HepG2 (cell line): ENCODE data around the gene TMEM132D. TPM values are rescaled to one million over a fixed set of nuclear protein-coding genes. Genes with fewer than 3 reads are reported as not detected.

Experiments used
- ATAC-seq: fragments of 200-7000 bp; cut with Tn5 transposase; 3 replicates; pipeline ENCODE4 v1.9.1; 2020; ENCODE audit warnings: mild to moderate bottlenecking, moderate library complexity
- BruUV-seq: library from RNA; stranded (reverse); fragments of 400-500 nt; replicated peaks from 2 replicates; lab custom pipeline; 2021; lab: Mats Ljungman, UMichigan
- CTCF ChIA-PET: fragments of 300-600 bp; formaldehyde crosslinking; extraction: SDS; loops from one replicate; lab custom pipeline; 2021; ENCODE audit warnings: low total read pairs, inconsistent platforms, low intra/inter-chr PET ratio; lab: Yijun Ruan, JAX
- POLR2A ChIA-PET: fragments of 350-600 bp; sonication (Branson Sonifier 250); formaldehyde crosslinking; loops from one replicate; lab custom pipeline; 2020; ENCODE audit warnings: antibody characterized with exemption, inconsistent platforms; lab: Yijun Ruan, JAX
- DNase-seq: peaks from one replicate; pipeline ENCODE4 v3.0.0-alpha.2; 2015; ENCODE audit warnings: low spot score
- FAIRE-seq: peaks from 3 replicates; lab custom pipeline; 2011; peaks lifted over from hg19 to GRCh38; lab: Jason Lieb, UNC
- H2AFZ ChIP-seq: one replicate; pipeline ENCODE4 v1.6.1; 2011; ENCODE audit warnings: low read length, inconsistent platforms
- H3K27ac ChIP-seq: fragments of 300-600 bp; 3 replicates; pipeline ENCODE4 v1.8.0; 2011; ENCODE audit warnings: mixed run types, mild to moderate bottlenecking, mixed read lengths, low read length, inconsistent platforms; ENCODE audit not compliant: insufficient read depth; ENCODE audit errors: extremely low read length
- H3K27me3 ChIP-seq, 2 experiments: fragments of 200-600 bp in 1 of 2; 2 replicates in 1 of 2; 3 replicates in 1 of 2; pipeline versions ENCODE4 v1.6.0 to v1.8.0; 2011; ENCODE audit warnings: low read length in 2 of 2, mild to moderate bottlenecking in 2 of 2, moderate library complexity in 2 of 2, inconsistent platforms in 1 of 2; ENCODE audit not compliant: insufficient read depth in 2 of 2, control insufficient read depth in 1 of 2
- H3K36me3 ChIP-seq, 2 experiments: fragments of 200-600 bp in 1 of 2; replicated peaks in 1 of 2; 2 replicates in 1 of 2; 3 replicates in 1 of 2; pipeline versions ENCODE4 v1.5.1 to v1.8.0; 2011; ENCODE audit warnings: low read length in 2 of 2, inconsistent platforms in 1 of 2; ENCODE audit not compliant: insufficient read depth in 2 of 2, control insufficient read depth in 1 of 2
- H3K4me1 ChIP-seq: 2 replicates; pipeline ENCODE4 v1.5.1; 2012; ENCODE audit warnings: low read length, inconsistent platforms; ENCODE audit not compliant: insufficient read depth
- H3K4me2 ChIP-seq: 2 replicates; pipeline ENCODE4 v1.6.0; 2011; ENCODE audit warnings: low read depth, low read length, inconsistent platforms
- H3K4me3 ChIP-seq, 3 experiments: fragments of 200-600 bp in 1 of 3; sonication (generic), shearing (Covaris generic) in 1 of 3; replicated peaks in 1 of 3; 2 replicates each; pipeline ENCODE4 v1.5.1; 2011 to 2016; ENCODE audit warnings: low read length in 3 of 3, inconsistent platforms in 2 of 3, low read depth in 2 of 3, mild to moderate bottlenecking in 2 of 3, control low read depth in 1 of 3, mixed read lengths in 1 of 3; ENCODE audit not compliant: insufficient read depth in 1 of 3
- H3K79me2 ChIP-seq: one replicate; pipeline ENCODE4 v1.6.1; 2011; ENCODE audit warnings: low read length, inconsistent platforms; ENCODE audit not compliant: insufficient read depth
- H3K9ac ChIP-seq: 2 replicates; pipeline ENCODE4 v1.6.0; 2011; ENCODE audit warnings: mild to moderate bottlenecking, low read depth, low read length, inconsistent platforms; ENCODE audit not compliant: insufficient read depth
- H3K9me3 ChIP-seq: 2 replicates; pipeline ENCODE4 v1.5.1; 2012; ENCODE audit warnings: mild to moderate bottlenecking, low read length
- H4K20me1 ChIP-seq: 2 replicates; pipeline ENCODE4 v1.6.0; 2011; ENCODE audit warnings: inconsistent platforms, mild to moderate bottlenecking, low read length, moderate library complexity; ENCODE audit not compliant: insufficient read depth
- AGO2 ChIP-seq: fragments of 200-400 bp; formaldehyde crosslinking; optimal IDR thresholded peaks from 2 replicates; pipeline ENCODE3; 2017; ENCODE audit warnings: mild to moderate bottlenecking, low read depth, low read length, moderate library complexity
- BRF2 ChIP-seq: sonication (generic); formaldehyde crosslinking; IDR thresholded peaks from 2 replicates; pipeline ENCODE4 v1.8.1; 2022; ENCODE audit warnings: mild to moderate bottlenecking, missing genetic modification reagents
- DPF2 ChIP-seq: sonication (generic); formaldehyde crosslinking; IDR thresholded peaks from 2 replicates; pipeline ENCODE4 v1.4.0; 2020; ENCODE audit warnings: mild to moderate bottlenecking, low read depth, missing genetic modification reagents, borderline replicate concordance
- DR1 ChIP-seq: sonication (generic); formaldehyde crosslinking; IDR thresholded peaks from 2 replicates; pipeline ENCODE4 v1.8.0; 2021; ENCODE audit warnings: mild to moderate bottlenecking, missing genetic modification reagents, inconsistent platforms
- GZF1 ChIP-seq: sonication (generic); formaldehyde crosslinking; IDR thresholded peaks from 2 replicates; pipeline ENCODE4 v1.5.1; 2020; ENCODE audit warnings: mild to moderate bottlenecking, missing genetic modification reagents
- HNF4A ChIP-seq: sonication (generic); formaldehyde crosslinking; IDR thresholded peaks from 2 replicates; pipeline ENCODE4 v1.4.0; 2020; ENCODE audit warnings: missing genetic modification reagents
- NFKBIZ ChIP-seq: IDR thresholded peaks from 2 replicates; pipeline ENCODE4 v1.6.1; 2018; ENCODE audit warnings: missing genetic modification reagents, missing compliant biosample characterization
- PLSCR1 ChIP-seq: sonication (generic); formaldehyde crosslinking; IDR thresholded peaks from 2 replicates; pipeline ENCODE4 v1.5.0; 2020; ENCODE audit warnings: missing genetic modification reagents, mild to moderate bottlenecking, borderline replicate concordance
- SMARCC2 ChIP-seq: fragments of 450-650 bp; IDR thresholded peaks from 2 replicates; pipeline ENCODE4 v1.6.1; 2017; ENCODE audit warnings: antibody characterized with exemption, mild to moderate bottlenecking
- SP140L ChIP-seq: sonication (generic); formaldehyde crosslinking; IDR thresholded peaks from 2 replicates; pipeline ENCODE4 v1.4.0; 2020; ENCODE audit warnings: missing genetic modification reagents, borderline replicate concordance
- TOE1 ChIP-seq: sonication (generic); formaldehyde crosslinking; IDR thresholded peaks from 2 replicates; pipeline ENCODE4 v1.4.0; 2020; ENCODE audit warnings: mild to moderate bottlenecking, missing genetic modification reagents
- ZC3H13 ChIP-seq: sonication (generic); formaldehyde crosslinking; IDR thresholded peaks from 2 replicates; pipeline ENCODE4 v1.8.1; 2023; ENCODE audit warnings: mild to moderate bottlenecking, missing genetic modification reagents, moderate library complexity
- ZFP37 ChIP-seq: sonication (generic); formaldehyde crosslinking; IDR thresholded peaks from 2 replicates; pipeline ENCODE4 v1.4.0; 2020; ENCODE audit warnings: missing genetic modification reagents, borderline replicate concordance
- ZMAT5 ChIP-seq: sonication (generic); formaldehyde crosslinking; IDR thresholded peaks from 2 replicates; pipeline ENCODE4 v1.5.0; 2020; ENCODE audit warnings: mild to moderate bottlenecking, low read depth, missing genetic modification reagents, borderline replicate concordance
- ZNF235 ChIP-seq: sonication (generic); formaldehyde crosslinking; IDR thresholded peaks from 2 replicates; pipeline ENCODE4 v1.8.1; 2023; ENCODE audit warnings: mild to moderate bottlenecking, missing genetic modification reagents, borderline replicate concordance
- ZSCAN9 ChIP-seq: IDR thresholded peaks from 2 replicates; pipeline ENCODE4 v1.6.1; 2016; ENCODE audit warnings: borderline replicate concordance
- WGBS: methylation state at CpG from one replicate; pipeline ENCODE4 v1.1.6; 2017; ENCODE audit warnings: low lambda C conversion rate; 5-methylcytosine and 5-hydroxymethylcytosine counted together
- in situ Hi-C: cut with HindIII; loops from 2 replicates; pipeline ENCODE4 v1.10.0; 2017; ENCODE audit warnings: low pct_unique_long_range_greater_than_20kb; ENCODE audit not compliant: extremely low pct_ligation_motif_present
- intact Hi-C: fragments of 100-400 bp; cut with micrococcal nuclease; formaldehyde crosslinking; loops from one replicate; pipeline ENCODE4 v1.10.0; 2022; ENCODE audit not compliant: unreplicated experiment
- polyA plus RNA-seq, 8 experiments: library from polyadenylated mRNA; depleted of rRNA in 3 of 8; stranded (reverse) in 7 of 8; unstranded in 1 of 8; fragments of >200 nt; fragmentation: Illumina TruSeq in 4 of 8; extraction: Trizol in 4 of 8; gene quantifications; 2 replicates each; pipeline versions ENCODE4 v1.2.1 to v1.2.3, GENCODE V29; 2011 to 2016; ENCODE audit warnings: low read depth in 4 of 8, missing spikeins in 1 of 8, mixed read lengths in 1 of 8; ENCODE audit not compliant: insufficient read depth in 1 of 8
- total RNA-seq, 5 experiments: library from RNA; depleted of rRNA; stranded (reverse); fragments of >200 nt; fragmentation: Illumina TruSeq; extraction: Trizol; gene quantifications; 2 replicates each; pipeline ENCODE4 v1.2.3, GENCODE V29; 2016; ENCODE audit warnings: low read depth in 1 of 5

TMEM132D gene
- total and polyA plus RNA-seq, 2 of the 13 experiments (the other 11 are each of a cell fraction or from before 2014, with no cell fraction given): not detected

- TF ChIP-seq PLSCR1 (CRISPR knock-in tag): no peak
- TF ChIP-seq AGO2: no peak
- no peak for TF ChIP-seq ZNF235 (CRISPR knock-in tag)
- TF ChIP-seq DPF2 (CRISPR knock-in tag): no peak
- TF ChIP-seq TOE1 (CRISPR knock-in tag): no peak
- TF ChIP-seq ZC3H13 (CRISPR knock-in tag): no peak
- no peak for TF ChIP-seq SMARCC2
- TF ChIP-seq BRF2 (CRISPR knock-in tag): no peak
- no peak for TF ChIP-seq DR1
- no peak for TF ChIP-seq NFKBIZ (CRISPR knock-in tag)
- no peak for TF ChIP-seq SP140L (CRISPR knock-in tag)
- TF ChIP-seq ZFP37 (CRISPR knock-in tag): no peak
- no peak for TF ChIP-seq GZF1 (CRISPR knock-in tag)
- no peak for TF ChIP-seq ZSCAN9
- no peak for TF ChIP-seq ZMAT5
- no peak for TF ChIP-seq HNF4A
- intact Hi-C loops: no loop called here
- no peaks in the 10 kb centered on the region for H3K36me3 ChIP-seq
- H3K4me1 ChIP-seq: no peaks in the 10 kb centered on the region
- ATAC-seq (no peak), DNase-seq (no peak), FAIRE-seq (no peak)
- H3K79me2 ChIP-seq: no peaks in the 10 kb centered on the region
- H3K4me2 ChIP-seq: no peak overlapping the region
- no peak overlapping the region for H3K27ac ChIP-seq
- no peaks in the 10 kb centered on the region for H3K9me3 ChIP-seq
- H4K20me1 ChIP-seq: no peaks in the 10 kb centered on the region
- POLR2A ChIA-PET: no interaction called here
- 9% methylated on average over 6 of the region's 6 CpGs for WGBS
- no peak overlapping the region for H3K4me3 ChIP-seq
- BruUV-seq: no TSS peak
- H2AFZ ChIP-seq: no peak overlapping the region
- CTCF ChIA-PET: no interaction called here
- in situ Hi-C loops: no loop called here
- H3K27me3 ChIP-seq: no peaks in the 10 kb centered on the region
- no peak overlapping the region for H3K9ac ChIP-seq
Measured at GRCh38 chr12:129641926-129642325, 261.9 kb downstream of the TMEM132D start.
